SU-DHL-6 (cell line): ENCODE data around the gene SCCPDH.

Experiments used
- H2AFZ ChIP-seq: fragments of 200-600 bp; sonication (generic); 2 replicates; pipeline ENCODE4 v1.6.1; 2014; ENCODE audit warnings: low read depth, mild to moderate bottlenecking, moderate library complexity, mixed read lengths, antibody characterized with exemption, low read length; ENCODE audit not compliant: severe bottlenecking
- H3F3A ChIP-seq: fragments of 200-600 bp; shearing (Covaris generic); 2 replicates; pipeline ENCODE4 v1.6.0; 2016; ENCODE audit warnings: antibody characterized with exemption, mild to moderate bottlenecking; ENCODE audit not compliant: insufficient read depth
- H3K27ac ChIP-seq: fragments of 200-600 bp; sonication (generic); 2 replicates; pipeline ENCODE4 v1.5.1; 2016; ENCODE audit warnings: low read depth, mild to moderate bottlenecking, low read length, moderate library complexity, mixed read lengths
- H3K27me3 ChIP-seq: fragments of 200-600 bp; sonication (generic), shearing (Covaris generic); 2 replicates; pipeline ENCODE4 v1.6.0; 2014; ENCODE audit warnings: mild to moderate bottlenecking, low read length
- H3K36me3 ChIP-seq: fragments of 200-600 bp; sonication (generic); 2 replicates; pipeline ENCODE4 v1.6.1; 2014; ENCODE audit warnings: mild to moderate bottlenecking, low read length, mixed read lengths
- H3K4me2 ChIP-seq: fragments of 300-600, 200-600 bp; shearing (Covaris generic), sonication (generic); 2 replicates; pipeline ENCODE4 v1.6.0; 2014; ENCODE audit warnings: low read length, low read depth, mild to moderate bottlenecking; ENCODE audit not compliant: poor library complexity, severe bottlenecking
- H3K4me3 ChIP-seq: fragments of 200-600 bp; sonication (generic); 2 replicates; pipeline ENCODE4 v1.5.1; 2014; ENCODE audit warnings: antibody characterized with exemption, low read length, mild to moderate bottlenecking, mixed read lengths; ENCODE audit not compliant: insufficient read depth, poor library complexity, severe bottlenecking
- H3K79me2 ChIP-seq: fragments of 200-600 bp; sonication (generic); 2 replicates; pipeline ENCODE4 v1.6.1; 2014; ENCODE audit warnings: mild to moderate bottlenecking, low read length, moderate library complexity; ENCODE audit not compliant: insufficient read depth
- H3K9ac ChIP-seq: fragments of 200-600 bp; sonication (generic); 2 replicates; pipeline ENCODE4 v1.7.0; 2014; ENCODE audit warnings: mild to moderate bottlenecking, low read length
- H3K9me2 ChIP-seq: fragments of 200-600 bp; sonication (generic); replicated peaks from 2 replicates; pipeline ENCODE4 v1.6.1; 2014; ENCODE audit warnings: low read length; ENCODE audit not compliant: insufficient read depth
- H3K9me3 ChIP-seq: fragments of 200-600 bp; sonication (generic); 2 replicates; pipeline ENCODE4 v1.6.1; 2014; ENCODE audit warnings: low read length, mixed read lengths; ENCODE audit not compliant: insufficient read depth
- H4K20me1 ChIP-seq: fragments of 200-600 bp; sonication (generic); 2 replicates; pipeline ENCODE4 v1.6.1; 2014; ENCODE audit warnings: low read depth, mild to moderate bottlenecking, antibody characterized with exemption, low read length, moderate library complexity, mixed read lengths
- EZH2phosphoT487 ChIP-seq: fragments of 200-600 bp; sonication (generic), shearing (Covaris generic); conservative IDR thresholded peaks from 2 replicates; pipeline ENCODE4 v1.6.1; 2018; ENCODE audit warnings: mild to moderate bottlenecking, antibody characterized with exemption, low read length, moderate library complexity, mixed read lengths
- TF ChIP-seq, protein P1 (sequence below): fragments of 200-600 bp; sonication (generic); IDR thresholded peaks from one replicate; pipeline ENCODE4 v1.5.1; 2017; ENCODE audit warnings: antibody characterized with exemption, mild to moderate bottlenecking, low read length, moderate library complexity; ENCODE audit not compliant: insufficient read depth, poor library complexity, severe bottlenecking

Gene SCCPDH

DNA sequence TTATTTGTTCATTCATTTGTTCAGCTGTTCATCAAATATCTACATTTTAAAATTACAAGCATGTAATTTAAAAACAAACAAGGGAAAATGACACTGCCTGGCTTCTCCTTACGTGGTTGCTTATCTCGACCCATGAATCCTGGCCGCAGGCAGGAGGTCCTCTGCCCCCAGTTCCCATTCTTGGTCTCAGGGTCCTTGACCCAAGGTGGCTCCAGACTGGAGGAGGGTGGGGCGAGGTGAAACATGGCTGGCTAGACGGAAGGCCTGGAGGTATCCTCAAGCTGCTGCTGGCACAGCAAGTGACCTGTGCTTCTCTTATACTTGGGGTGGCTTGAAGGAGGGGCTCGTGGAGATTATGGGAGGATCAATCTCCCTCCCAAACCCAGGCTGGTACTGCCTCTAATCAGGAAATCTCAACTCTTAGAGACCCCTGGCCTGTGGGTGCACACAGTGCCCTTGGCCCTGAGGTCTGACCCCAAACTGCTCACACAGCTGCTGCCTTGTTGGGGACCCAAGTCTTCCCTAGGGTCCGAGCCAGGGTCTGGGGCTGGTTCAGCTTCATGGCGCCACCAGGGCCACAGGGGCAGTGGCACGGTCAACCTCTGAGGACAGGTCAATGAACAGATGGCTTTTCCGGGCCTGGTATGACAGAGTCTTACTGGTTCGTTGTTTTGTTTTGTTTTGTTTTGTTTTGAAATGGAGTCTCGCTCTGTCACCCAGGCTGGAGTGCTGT is 63.7 kb downstream of the SCCPDH start:
- Histone ChIP-seq H3K36me3 (no peaks in the 10 kb centered on the region), H3K4me2 (no peak overlapping the region), H3K9ac (no peak overlapping the region), H3F3A (no peaks in the 10 kb centered on the region), H3K27ac (no peak overlapping the region), H2AFZ (no peak overlapping the region), H4K20me1 (no peaks in the 10 kb centered on the region), H3K9me2 (no peaks in the 10 kb centered on the region), H3K9me3 (no peaks in the 10 kb centered on the region), H3K4me3 (no peak overlapping the region), H3K79me2 (no peaks in the 10 kb centered on the region), H3K27me3 (no peaks in the 10 kb centered on the region)
- TF ChIP-seq, protein P1, sequence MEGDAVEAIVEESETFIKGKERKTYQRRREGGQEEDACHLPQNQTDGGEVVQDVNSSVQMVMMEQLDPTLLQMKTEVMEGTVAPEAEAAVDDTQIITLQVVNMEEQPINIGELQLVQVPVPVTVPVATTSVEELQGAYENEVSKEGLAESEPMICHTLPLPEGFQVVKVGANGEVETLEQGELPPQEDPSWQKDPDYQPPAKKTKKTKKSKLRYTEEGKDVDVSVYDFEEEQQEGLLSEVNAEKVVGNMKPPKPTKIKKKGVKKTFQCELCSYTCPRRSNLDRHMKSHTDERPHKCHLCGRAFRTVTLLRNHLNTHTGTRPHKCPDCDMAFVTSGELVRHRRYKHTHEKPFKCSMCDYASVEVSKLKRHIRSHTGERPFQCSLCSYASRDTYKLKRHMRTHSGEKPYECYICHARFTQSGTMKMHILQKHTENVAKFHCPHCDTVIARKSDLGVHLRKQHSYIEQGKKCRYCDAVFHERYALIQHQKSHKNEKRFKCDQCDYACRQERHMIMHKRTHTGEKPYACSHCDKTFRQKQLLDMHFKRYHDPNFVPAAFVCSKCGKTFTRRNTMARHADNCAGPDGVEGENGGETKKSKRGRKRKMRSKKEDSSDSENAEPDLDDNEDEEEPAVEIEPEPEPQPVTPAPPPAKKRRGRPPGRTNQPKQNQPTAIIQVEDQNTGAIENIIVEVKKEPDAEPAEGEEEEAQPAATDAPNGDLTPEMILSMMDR, result no peak
- TF ChIP-seq EZH2phosphoT487, result no peak

DNA sequence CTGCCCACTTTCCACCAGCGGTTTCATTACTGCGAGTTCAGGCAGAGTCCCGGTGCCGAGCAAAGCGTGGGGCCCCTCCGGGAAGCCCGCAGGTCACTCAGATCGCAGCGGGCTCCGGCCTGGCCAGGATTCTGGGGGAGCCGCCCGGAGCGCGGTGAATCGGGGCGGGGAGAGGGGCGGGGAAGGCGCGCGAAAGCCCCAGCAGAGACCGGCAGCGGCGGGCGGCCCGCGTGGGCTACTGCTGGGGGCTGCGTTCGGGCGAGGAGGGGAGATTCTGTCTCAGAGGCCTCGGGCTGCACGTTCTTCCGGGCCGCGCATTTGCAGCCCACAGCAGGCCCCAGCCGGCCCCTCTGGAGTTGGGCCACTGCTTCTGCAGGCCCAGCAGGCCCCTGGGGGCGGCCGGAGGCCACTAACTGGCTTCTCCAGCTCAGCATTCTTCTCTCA is 64.7 kb downstream of the SCCPDH start:
- no peak overlapping the region for H3K27ac ChIP-seq
- no peak overlapping the region for H2AFZ ChIP-seq
- no peaks in the 10 kb centered on the region for H3K9me3 ChIP-seq
- no peaks in the 10 kb centered on the region for H3K9me2 ChIP-seq
- H3F3A ChIP-seq, result no peaks in the 10 kb centered on the region
- TF ChIP-seq, protein P1, result no peak
- no peak for TF ChIP-seq EZH2phosphoT487
- no peaks in the 10 kb centered on the region for H3K27me3 ChIP-seq
- H3K9ac ChIP-seq, result no peak overlapping the region
- H3K79me2 ChIP-seq, result no peaks in the 10 kb centered on the region
- H3K4me2 ChIP-seq, result no peak overlapping the region
- no peaks in the 10 kb centered on the region for H3K36me3 ChIP-seq
- no peak overlapping the region for H3K4me3 ChIP-seq
- H4K20me1 ChIP-seq, result no peaks in the 10 kb centered on the region

DNA sequence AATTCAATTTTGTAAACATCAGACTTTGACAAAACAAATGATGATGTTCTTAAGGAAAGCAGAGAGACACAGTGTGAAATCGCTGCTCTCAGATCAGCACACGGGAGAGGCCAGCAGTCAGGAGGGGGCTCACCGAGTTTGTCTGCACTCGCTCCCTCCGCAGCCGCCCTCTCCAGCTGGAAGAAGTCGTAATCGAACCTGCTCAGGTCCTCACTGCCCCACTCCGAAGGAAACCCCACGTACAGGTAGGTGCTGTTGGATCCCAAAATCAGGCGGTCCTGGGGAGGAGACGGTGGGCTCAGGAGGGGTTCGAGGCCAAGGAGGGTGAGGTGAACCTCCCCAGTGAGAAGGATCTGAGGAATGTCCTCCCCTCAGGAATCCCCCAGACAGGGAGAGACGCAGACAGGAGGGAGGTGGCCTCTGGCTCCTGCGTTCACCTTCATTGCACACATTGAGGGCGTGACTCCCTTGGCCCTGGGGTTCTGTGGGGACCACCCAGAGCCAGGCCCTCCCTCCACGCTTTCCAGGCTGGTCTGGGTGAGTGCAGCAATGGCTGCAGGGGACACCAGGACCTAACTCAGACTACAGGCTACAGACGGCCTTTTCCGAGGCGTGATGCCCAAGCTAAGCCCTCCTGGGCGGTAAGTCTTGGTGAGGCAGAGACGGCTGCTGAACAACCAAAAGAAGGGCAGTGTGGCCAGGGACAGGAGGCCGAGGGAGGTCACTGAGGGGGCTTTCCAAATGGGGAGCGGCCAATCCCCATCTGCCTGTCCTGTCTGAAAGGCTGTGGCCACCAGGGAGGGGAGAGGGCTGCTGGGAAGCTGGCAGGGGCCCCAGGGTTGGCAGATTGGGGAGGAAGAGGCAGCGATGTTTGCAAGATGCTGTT is 65.5 kb downstream of the SCCPDH start:
- no peak overlapping the region for H3K27ac ChIP-seq
- no peaks in the 10 kb centered on the region for H4K20me1 ChIP-seq
- H3K27me3 ChIP-seq, result no peaks in the 10 kb centered on the region
- no peaks in the 10 kb centered on the region for H3K36me3 ChIP-seq
- no peaks in the 10 kb centered on the region for H3F3A ChIP-seq
- no peaks in the 10 kb centered on the region for H3K9me3 ChIP-seq
- no peak overlapping the region for H3K9ac ChIP-seq
- H2AFZ ChIP-seq, result no peak overlapping the region
- TF ChIP-seq, protein P1, result no peak
- no peak for TF ChIP-seq EZH2phosphoT487
- H3K4me2 ChIP-seq, result no peak overlapping the region
- no peak overlapping the region for H3K4me3 ChIP-seq
- H3K79me2 ChIP-seq, result no peaks in the 10 kb centered on the region
- no peaks in the 10 kb centered on the region for H3K9me2 ChIP-seq
